Measurements from ENCODE around the gene ACSL1. TPM values are rescaled to one million over a fixed set of nuclear protein-coding genes. Genes with fewer than 3 reads are reported as not detected.

The ACSL1 gene
- total and polyA plus RNA-seq, 2 of the 8 experiments (the other 6 are each of a cell fraction or from before 2014, with no cell fraction given): 2.3 to 8.7 TPM

- Histone ChIP-seq H3K4ac (replicated peaks; ENCODE audit: insufficient read length, low read depth, low read length) (no peak overlapping the region), H3K4me1 (replicated peaks in 1 of 4; ENCODE audit: control insufficient read depth in 3 of 4, insufficient read depth in 4 of 4, low read length in 3 of 4) (peaks cover 8 to 21% (median 13%) of the 10 kb centered on the region in 4 experiments), H4K5ac (ENCODE audit: insufficient read length, low read depth, low read length) (no peak overlapping the region), H2BK5ac (ENCODE audit: low read depth, low read length) (no peak overlapping the region), H4K8ac (ENCODE audit: extremely low read depth, insufficient read depth, low read length) (no peak overlapping the region), H2BK15ac (ENCODE audit: low read length) (no peak overlapping the region), H3K23ac (ENCODE audit: insufficient read length) (no peak overlapping the region), H3K4me3 (ENCODE audit: extremely low read depth in 1 of 4, insufficient read depth in 2 of 4, low read depth in 3 of 4, low read length in 4 of 4) (no peak overlapping the region), H3K56ac (replicated peaks; ENCODE audit: insufficient read length, low read depth, low read length) (no peak overlapping the region), H3K79me2 (ENCODE audit: control insufficient read depth in 1 of 2, insufficient read depth in 2 of 2, low read length in 2 of 2) (no peaks in the 10 kb centered on the region), H3K4me2 (ENCODE audit: insufficient read depth in 1 of 2, low read depth in 2 of 2, low read length in 2 of 2) (no peak overlapping the region), H3K27ac (ENCODE audit: low read depth, low read length) (no peak overlapping the region), H3K14ac (ENCODE audit: insufficient read length) (no peak overlapping the region), H2BK12ac (ENCODE audit: low read depth, low read length) (no peak overlapping the region), H4K91ac (replicated peaks; ENCODE audit: insufficient read length, low read length) (peak overlapping the region; percentile 14), H3K9me3 (ENCODE audit: insufficient read depth in 2 of 2, low read depth in 1 of 2, low read length in 1 of 2) (peaks cover 2 to 7% of the 10 kb centered on the region in 2 experiments; a peak in 3 of 4 replicates), H3K27me3 (replicated peaks in 1 of 4; ENCODE audit: control insufficient read depth in 3 of 4, extremely low read depth in 1 of 4, insufficient read depth in 3 of 4, low read length in 3 of 4) (no peaks in the 10 kb centered on the region; a peak in 2 of 7 replicates), H2AFZ (ENCODE audit: low read length) (no peak overlapping the region), H3K79me1 (ENCODE audit: low read depth, low read length) (no peaks in the 10 kb centered on the region), H4K20me1 (replicated peaks in 1 of 2; ENCODE audit: control insufficient read depth in 1 of 2, insufficient read depth in 2 of 2, low read length in 2 of 2) (no peaks in the 10 kb centered on the region), H2AK5ac (ENCODE audit: low read depth, low read length) (no peak overlapping the region), H2BK120ac (replicated peaks; ENCODE audit: low read depth, low read length) (no peak overlapping the region), H3K36me3 (ENCODE audit: control insufficient read depth in 2 of 4, insufficient read depth in 4 of 4, low read length in 3 of 4) (peaks cover 0 to 4% (median 0%) of the 10 kb centered on the region in 4 experiments; a peak in 1 of 8 replicates), H3K9ac (replicated peaks in 1 of 4; ENCODE audit: extremely low read depth in 1 of 4, low read depth in 3 of 4, low read length in 3 of 4) (no peak overlapping the region), H2BK20ac (ENCODE audit: low read length) (no peak overlapping the region), H3K23me2 (ENCODE audit: low read depth, low read length) (no peaks in the 10 kb centered on the region), H3K18ac (ENCODE audit: extremely low read depth, low read length) (no peak overlapping the region)
- ChIA-PET POLR2A (ENCODE audit: partially characterized antibody) (interaction anchor here (1.0 to 1.3 kb wide), 2 partner anchors 12 to 236 kb away, joined by 3 to 4 read pairs; partner anchors contain the start of gene CENPU), CTCF (ENCODE audit: partially characterized antibody) (interaction anchor here (0.6 to 1.4 kb wide), 29 partner anchors 10 to 349 kb away, joined by 3 to 12 read pairs (median 4); no protein-coding TSS in a partner anchor)
- DNase-seq (ENCODE audit: low read depth in 1 of 2, low spot score in 2 of 2) (peak in 1 of 2 experiments; percentile 76), FAIRE-seq (peak; percentile 88)
- WGBS, 2 experiments (ENCODE audit: extremely low coverage in 1 of 2, insufficient coverage in 1 of 2, insufficient read length in 1 of 2, insufficient replicate concordance in 2 of 2, low coverage in 1 of 2, low lambda C conversion rate in 2 of 2, missing lambda C conversion rate in 1 of 2): 56% methylated on average over 10 of the region's 10 CpGs; no CpG with 5 or more reads in 1 of the 2 experiments
- TF ChIP-seq GABPA (IDR thresholded peaks at IDR 0.05; ENCODE audit: borderline replicate concordance, insufficient read depth, low read length): no peak
- no peak for TF ChIP-seq SUZ12 (IDR thresholded peaks at IDR 0.05; ENCODE audit: low read length)
- TF ChIP-seq RFX5 (IDR thresholded peaks at IDR 0.05; ENCODE audit: borderline replicate concordance, low read depth, low read length): no peak
- TF ChIP-seq PHF8 (conservative IDR thresholded peaks at IDR 0.05; ENCODE audit: low read depth, low read length): no peak
- TF ChIP-seq RXRA (IDR thresholded peaks at IDR 0.05; ENCODE audit: insufficient read depth, low read depth, low read length): no peak
- TF ChIP-seq NANOG (IDR thresholded peaks at IDR 0.05; ENCODE audit: insufficient read depth, low read depth, low read length, poor library complexity, severe bottlenecking): no peak
- TF ChIP-seq CREB1 (IDR thresholded peaks at IDR 0.05): no peak
- TF ChIP-seq SIN3A (conservative IDR thresholded peaks at IDR 0.05 in 1 of 2, IDR thresholded peaks at IDR 0.05 in 1 of 2; ENCODE audit: low read depth in 1 of 2, low read length in 2 of 2): no peak
- TF ChIP-seq EGR1 (IDR thresholded peaks at IDR 0.05; ENCODE audit: borderline replicate concordance, low read depth, low read length): no peak
- no peak for TF ChIP-seq EZH2 (IDR thresholded peaks at IDR 0.05; ENCODE audit: low read depth, low read length, severe bottlenecking)
- TF ChIP-seq JUND (IDR thresholded peaks at IDR 0.05; ENCODE audit: low read length): 0 out of 2 replicates have a peak, but pooled peaks have one; percentile 18
Measured at GRCh38 chr4:184745831-184746795, 79.7 kb downstream of the ACSL1 start.

Data from H1 (cell line).